Spleen (tissue), 11 donors: Measurements from ENCODE around the gene MYH7B. TPM values are rescaled to one million over a fixed set of nuclear protein-coding genes. Genes with fewer than 3 reads are reported as not detected.

Source experiments
- DNase-seq: peaks from one replicate; pipeline ENCODE4 v3.0.0-alpha.2; 2020
- H3K27ac ChIP-seq, 8 donors: fragments of 200-600 bp; sonication (generic) in 7 of 8; 1 replicate in 4 of 8; 2 replicates in 4 of 8; pipeline versions ENCODE4 v1.5.0 to v1.8.0; 2016 to 2021; ENCODE audit warnings: inconsistent platforms in 4 of 8, mild to moderate bottlenecking in 4 of 8, moderate library complexity in 1 of 8
- H3K27me3 ChIP-seq, 7 donors: fragments of 200-600 bp; sonication (generic) in 6 of 7; replicated peaks in 1 of 7; 1 replicate in 4 of 7; 2 replicates in 3 of 7; pipeline versions ENCODE4 v1.5.0 to v1.8.0; 2016 to 2021; ENCODE audit warnings: inconsistent platforms in 3 of 7, mild to moderate bottlenecking in 1 of 7
- H3K36me3 ChIP-seq, 6 donors: fragments of 200-600 bp; sonication (generic) in 5 of 6; 1 replicate in 4 of 6; 2 replicates in 2 of 6; pipeline versions ENCODE4 v1.5.0 to v1.8.0; 2016 to 2021; ENCODE audit warnings: inconsistent platforms in 2 of 6
- H3K4me1 ChIP-seq, 6 donors: fragments of 200-600 bp; sonication (generic) in 5 of 6; 1 replicate in 3 of 6; 2 replicates in 3 of 6; pipeline versions ENCODE4 v1.5.0 to v1.8.0; 2016 to 2021; ENCODE audit warnings: inconsistent platforms in 3 of 6
- H3K4me3 ChIP-seq, 8 donors: fragments of 200-600 bp; sonication (generic) in 7 of 8; 1 replicate in 4 of 8; 2 replicates in 4 of 8; pipeline versions ENCODE4 v1.5.0 to v1.8.0; 2016 to 2021; ENCODE audit warnings: inconsistent platforms in 4 of 8, mild to moderate bottlenecking in 4 of 8, moderate library complexity in 2 of 8
- H3K9me3 ChIP-seq, 8 donors: fragments of 200-600 bp; sonication (generic) in 7 of 8; 1 replicate in 4 of 8; 2 replicates in 4 of 8; pipeline versions ENCODE4 v1.5.0 to v1.8.0; 2016 to 2021; ENCODE audit warnings: inconsistent platforms in 4 of 8
- CTCF ChIP-seq, 11 experiments: fragments of 200-600 bp in 7 of 11; fragments of 450-650 bp in 4 of 11; sonication (generic) in 4 of 11; IDR thresholded peaks in 8 of 11; conservative IDR thresholded peaks in 3 of 11; 1 replicate in 7 of 11; 2 replicates in 4 of 11; pipeline versions ENCODE4 v1.4.0 to v1.8.0; 2016 to 2021; ENCODE audit warnings: antibody characterized with exemption in 11 of 11, inconsistent platforms in 4 of 11, mild to moderate bottlenecking in 1 of 11
- POLR2A ChIP-seq, 3 donors: fragments of 450-650 bp; IDR thresholded peaks; one replicate each; pipeline ENCODE4 v1.5.1; 2017; ENCODE audit warnings: antibody characterized with exemption in 3 of 3, mild to moderate bottlenecking in 1 of 3
- POLR2AphosphoS5 ChIP-seq, 3 donors: sonication (generic); formaldehyde crosslinking; IDR thresholded peaks; one replicate each; pipeline ENCODE4 v1.5.1; 2017; ENCODE audit warnings: antibody characterized with exemption in 3 of 3
- WGBS, 5 donors: extraction: QIAGEN DNeasy Blood & Tissue Kit in 3 of 5; methylation state at CpG; one replicate each; pipeline versions ENCODE4 v1.1.5 to v1.1.7; 2013 to 2018; 5-methylcytosine and 5-hydroxymethylcytosine counted together
- intact Hi-C: fragments of 100-400 bp; cut with DNase I; formaldehyde crosslinking; loops from one replicate; pipeline ENCODE4 v1.15.0; 2023; ENCODE audit warnings: low total_unique reads
- polyA plus RNA-seq, 3 donors: library from polyadenylated mRNA; stranded (reverse); fragments of 200-250 nt; gene quantifications; one replicate each; pipeline ENCODE4 v1.2.1, GENCODE V29; 2013
- total RNA-seq, 7 donors: library from RNA; depleted of rRNA in 3 of 7; stranded (reverse); fragments of >200 nt in 3 of 7; fragmentation: NEBNext Ultra II Directional in 4 of 7; extraction: Animal tissue kit (Norgen Biotek cat#: 25700) in 4 of 7; gene quantifications; one replicate each; pipeline versions ENCODE4 v1.1.0 to v1.2.1, GENCODE V29; 2016 to 2021
- donor health status: healthy with polysubstance abuse.
- donor health status: DM: no; HTN: no; CAD: no; lungs with moderate emphysema.
- donor health status: DM: no; HTN: no; CAD: no.
- donor health status: Bipolar disorder and iron deficiency.
- donor health status: healthy.
- donor health status: DM: no; HTN: no; CAD: no.
- donor health status: DM: yes; HTN: yes; CAD: no.

Gene MYH7B
- total and polyA plus RNA-seq, 10 donors, result 0.09 to 1.7 (median 0.75) TPM

GRCh38 chr20:35002426-35003210 is 47.0 kb downstream of the MYH7B start:
- Histone ChIP-seq H3K27me3 (no peaks in the 10 kb centered on the region), H3K27ac (no peak overlapping the region), H3K36me3 (peaks cover 0 to 100% (median 99%) of the 10 kb centered on the region in 6 donors), H3K4me1 (no peaks in the 10 kb centered on the region), H3K4me3 (no peak overlapping the region), H3K9me3 (no peaks in the 10 kb centered on the region)
- 86 to 96% (median 90%) methylated on average over 6 to 10 of the region's 10 CpGs for WGBS, 5 donors
- peak; percentile 39 for DNase-seq
- TF ChIP-seq CTCF (IDR thresholded peaks at IDR 0.05 in 8 of 11, conservative IDR thresholded peaks at IDR 0.05 in 3 of 11) (no peak), POLR2A (IDR thresholded peaks at IDR 0.05) (no peak), POLR2AphosphoS5 (IDR thresholded peaks at IDR 0.05) (no peak)
- intact Hi-C loops, result no loop called here

- DNase-seq, result peak; percentile 63
- H3K36me3 ChIP-seq, result peaks cover 0 to 100% (median 100%) of the 10 kb centered on the region in 6 donors
Measured at GRCh38 chr20:35003211-35004031, 47.8 kb downstream of the MYH7B start.

GRCh38 chr20:35004051-35004725 is 48.5 kb downstream of the MYH7B start:
- Histone ChIP-seq H3K27ac (no peak overlapping the region), H3K27me3 (no peaks in the 10 kb centered on the region), H3K9me3 (no peaks in the 10 kb centered on the region), H3K4me1 (peaks cover 0 to 12% (median 9%) of the 10 kb centered on the region in 6 donors), H3K4me3 (no peak overlapping the region), H3K36me3 (peaks cover 0 to 100% (median 100%) of the 10 kb centered on the region in 6 donors)
- WGBS, 5 donors, result 85 to 93% (median 88%) methylated on average over 18 of the region's 18 CpGs
- TF ChIP-seq POLR2A (IDR thresholded peaks at IDR 0.05), result no peak
- TF ChIP-seq CTCF (IDR thresholded peaks at IDR 0.05 in 8 of 11, conservative IDR thresholded peaks at IDR 0.05 in 3 of 11), result no peak
- no peak for TF ChIP-seq POLR2AphosphoS5 (IDR thresholded peaks at IDR 0.05)
- DNase-seq, result peak; percentile 60
- intact Hi-C loops, result no loop called here

More at GRCh38 chr20:35003211-35004031, 47.8 kb downstream of the MYH7B start:
- intact Hi-C loops, result no loop called here
- H3K27me3 ChIP-seq, result no peaks in the 10 kb centered on the region
- no peak for TF ChIP-seq POLR2A (IDR thresholded peaks at IDR 0.05)
- TF ChIP-seq CTCF (IDR thresholded peaks at IDR 0.05 in 8 of 11, conservative IDR thresholded peaks at IDR 0.05 in 3 of 11), result no peak
- TF ChIP-seq POLR2AphosphoS5 (IDR thresholded peaks at IDR 0.05), result no peak
- WGBS, 5 donors, result 82 to 96% (median 94%) methylated on average over 14 to 25 of the region's 25 CpGs
- H3K4me3 ChIP-seq, result no peak overlapping the region
- H3K9me3 ChIP-seq, result no peaks in the 10 kb centered on the region
- H3K27ac ChIP-seq, result no peak overlapping the region
- H3K4me1 ChIP-seq, result peaks cover 0 to 4% (median 2%) of the 10 kb centered on the region in 6 donors
